GM23338 (cell line): Measurements from ENCODE around the gene RBCK1. TPM values are rescaled to one million over a fixed set of nuclear protein-coding genes. Genes with fewer than 3 reads are reported as not detected.
A peak's percentile ranks its signal among the peaks of the same experiment; 100 is the strongest.

Experiments
- ATAC-seq: fragments of 200-7000 bp; cut with Tn5 transposase; 3 replicates; pipeline ENCODE4 v1.9.1; 2020
- DNase-seq: peaks from one replicate; pipeline ENCODE4 v3.0.0-alpha.2; 2015; ENCODE audit warnings: low spot score
- H2AFZ ChIP-seq: fragments of 200-600 bp; sonication (generic); 2 replicates; pipeline ENCODE4 v1.8.0; 2016; ENCODE audit warnings: antibody characterized with exemption, mild to moderate bottlenecking, moderate library complexity
- H3F3A ChIP-seq: fragments of 200-600 bp; sonication (generic); replicated peaks from 2 replicates; pipeline ENCODE4 v1.8.0; 2017; ENCODE audit warnings: antibody characterized with exemption, mixed run types, low read depth
- H3K27ac ChIP-seq: fragments of 200-600 bp; sonication (generic); 2 replicates; pipeline ENCODE4 v1.6.1; 2016; ENCODE audit warnings: low read depth
- H3K27me3 ChIP-seq: fragments of 200-600 bp; sonication (generic); 2 replicates; pipeline ENCODE4 v1.8.0; 2016; ENCODE audit warnings: mild to moderate bottlenecking, mixed run types, moderate library complexity; ENCODE audit not compliant: insufficient read depth
- H3K36me3 ChIP-seq: fragments of 200-600 bp; sonication (generic); 2 replicates; pipeline ENCODE4 v1.8.0; 2016; ENCODE audit warnings: mild to moderate bottlenecking; ENCODE audit not compliant: insufficient read depth
- H3K4me1 ChIP-seq: fragments of 200-600 bp; sonication (generic); 2 replicates; pipeline ENCODE4 v1.8.0; 2016; ENCODE audit warnings: mild to moderate bottlenecking, moderate library complexity; ENCODE audit not compliant: insufficient read depth
- H3K4me2 ChIP-seq: fragments of 200-600 bp; sonication (generic); 2 replicates; pipeline ENCODE4 v1.7.1; 2017; ENCODE audit warnings: mixed run types
- H3K4me3 ChIP-seq: fragments of 200-600 bp; sonication (generic); 2 replicates; pipeline ENCODE4 v1.6.1; 2016; ENCODE audit warnings: mixed run types
- H3K79me2 ChIP-seq: fragments of 200-600 bp; sonication (generic); replicated peaks from 2 replicates; pipeline ENCODE4 v1.8.0; 2017; ENCODE audit warnings: mild to moderate bottlenecking; ENCODE audit not compliant: insufficient read depth
- H3K9me2 ChIP-seq: fragments of 200-600 bp; sonication (generic); 2 replicates; pipeline ENCODE4 v1.8.0; 2017; ENCODE audit not compliant: insufficient read depth
- H4K20me1 ChIP-seq: fragments of 200-600 bp; sonication (generic); replicated peaks from 2 replicates; pipeline ENCODE4 v1.8.0; 2017; ENCODE audit warnings: mild to moderate bottlenecking; ENCODE audit not compliant: insufficient read depth
- H3K27ac Mint-ChIP-seq: 2 replicates; pipeline ENCODE4 v1.8.0; 2020; ENCODE audit warnings: inconsistent platforms, mild to moderate bottlenecking, moderate library complexity, mixed read lengths
- H3K27me3 Mint-ChIP-seq: 3 replicates; pipeline ENCODE4 v1.8.0; 2022; ENCODE audit warnings: low read depth, mild to moderate bottlenecking, moderate library complexity, mixed read lengths, inconsistent platforms; ENCODE audit not compliant: insufficient read depth, poor library complexity
- H3K36me3 Mint-ChIP-seq: 3 replicates; pipeline ENCODE4 v1.8.0; 2021; ENCODE audit warnings: low read depth, mild to moderate bottlenecking, inconsistent platforms, moderate library complexity, mixed read lengths
- H3K4me1 Mint-ChIP-seq: 3 replicates; pipeline ENCODE4 v1.8.0; 2020; ENCODE audit warnings: mild to moderate bottlenecking, inconsistent platforms, mixed read lengths
- H3K4me3 Mint-ChIP-seq: 3 replicates; pipeline ENCODE4 v1.8.0; 2021; ENCODE audit warnings: moderate library complexity, mild to moderate bottlenecking, inconsistent platforms, mixed read lengths
- H3K9me3 Mint-ChIP-seq: 3 replicates; pipeline ENCODE4 v1.8.0; 2020; ENCODE audit warnings: moderate library complexity, mild to moderate bottlenecking, inconsistent platforms, mixed read lengths
- CREB1 ChIP-seq: fragments of 250-450 bp; sonication (Bioruptor Pico); IDR thresholded peaks from 2 replicates; pipeline ENCODE4 v1.5.0; 2020; ENCODE audit warnings: low read depth, mild to moderate bottlenecking, moderate library complexity
- CTCF ChIP-seq, 2 experiments: fragments of 200-600 bp in 1 of 2; sonication (generic) in 1 of 2; conservative IDR thresholded peaks; 2 replicates each; pipeline versions ENCODE4 v1.5.1 to v1.6.1; 2016 to 2017; ENCODE audit warnings: antibody characterized with exemption in 2 of 2, low read depth in 2 of 2, mild to moderate bottlenecking in 2 of 2, moderate library complexity in 1 of 2
- ETS1 ChIP-seq: IDR thresholded peaks from 2 replicates; pipeline ENCODE4 v1.6.1; 2016; ENCODE audit warnings: antibody characterized with exemption
- JUNB ChIP-seq: IDR thresholded peaks from one replicate; pipeline ENCODE4 v1.6.1; 2016; ENCODE audit warnings: antibody characterized with exemption; ENCODE audit not compliant: unreplicated experiment
- NANOG ChIP-seq: IDR thresholded peaks from 2 replicates; pipeline ENCODE4 v1.6.1; 2016; ENCODE audit warnings: antibody characterized with exemption, borderline replicate concordance
- POLR2AphosphoS5 ChIP-seq: IDR thresholded peaks from 2 replicates; pipeline ENCODE4 v1.6.1; 2016; ENCODE audit warnings: antibody characterized with exemption, low read depth
- STAT1 ChIP-seq: IDR thresholded peaks from one replicate; pipeline ENCODE4 v1.6.1; 2016; ENCODE audit warnings: antibody characterized with exemption; ENCODE audit not compliant: unreplicated experiment
- ZNF331 ChIP-seq: fragments of 250-450 bp; sonication (Bioruptor Pico); IDR thresholded peaks from 2 replicates; pipeline ENCODE4 v1.5.0; 2020; ENCODE audit warnings: low read depth, mild to moderate bottlenecking, moderate library complexity
- ZNF462 ChIP-seq: fragments of 250-450 bp; sonication (Bioruptor Pico); IDR thresholded peaks from 2 replicates; pipeline ENCODE4 v1.5.0; 2020; ENCODE audit warnings: mild to moderate bottlenecking, moderate library complexity
- polyA plus RNA-seq: library from polyadenylated mRNA; unstranded; fragments of >200 nt; fragmentation: Nextera tagmentation; extraction: Ambion mirVana; gene quantifications from 2 replicates; pipeline ENCODE4 v1.2.1, GENCODE V29; 2016
- total RNA-seq: library from RNA; depleted of rRNA; stranded (reverse); fragments of >200 nt; shearing (Covaris generic); gene quantifications from 2 replicates; pipeline ENCODE4 v1.2.3, GENCODE V29; 2014

Gene RBCK1
- total and polyA plus RNA-seq, 2 experiments from 2014 or later = 52.6 to 56.8 TPM

GRCh38 chr20:380763-381580 lies 27.1 kb upstream of the RBCK1 start (continued):
- no peak for TF ChIP-seq ZNF462 (CRISPR knock-in tag)

GRCh38 chr20:381581-382290 lies 26.4 kb upstream of the RBCK1 start:
- no peaks in the 10 kb centered on the region for H3K9me2 ChIP-seq
- peaks cover 3% of the 10 kb centered on the region; the same call in 1 of the 2 replicates for H4K20me1 ChIP-seq
- H3K36me3 ChIP-seq = no peaks in the 10 kb centered on the region
- peak overlapping the region; percentile 84 for H3K4me3 ChIP-seq
- peaks cover 13% of the 10 kb centered on the region for H3K27me3 Mint-ChIP-seq
- H3K27ac ChIP-seq = no peak overlapping the region
- ATAC-seq (peak; percentile 49), DNase-seq (peak; percentile 56)
- no peaks in the 10 kb centered on the region; the same call in 2 of the 3 replicates for H3K9me3 Mint-ChIP-seq
- H3K27ac Mint-ChIP-seq = no peak overlapping the region
- H3K4me2 ChIP-seq = peak overlapping the region; percentile 87
- H3K4me3 Mint-ChIP-seq = peak overlapping the region; percentile 80
- peaks cover 8% of the 10 kb centered on the region for H3K4me1 Mint-ChIP-seq
- H2AFZ ChIP-seq = no peak overlapping the region
- H3K36me3 Mint-ChIP-seq = peaks cover 11% of the 10 kb centered on the region
- peaks cover 14% of the 10 kb centered on the region for H3K27me3 ChIP-seq
- H3F3A ChIP-seq = peaks cover 15% of the 10 kb centered on the region; the same call in 1 of the 2 replicates
- H3K4me1 ChIP-seq = 0 out of 2 replicates have a peak, but pooled peaks cover 4% of the 10 kb centered on the region
- 0 out of 2 replicates have a peak, but pooled peaks cover 3% of the 10 kb centered on the region for H3K79me2 ChIP-seq
- TF ChIP-seq CREB1 (CRISPR knock-in tag) (no peak), JUNB (no peak), ETS1 (no peak), ZNF331 (CRISPR knock-in tag) (no peak), POLR2AphosphoS5 (no peak), CTCF (conservative IDR thresholded peaks at IDR 0.05; ENCODE audit: low read depth in 2 of 2) (no peak), STAT1 (no peak), NANOG (no peak)
